Lower lobe of right lung (tissue), 2 donors: ENCODE results near the gene SRP68. TPM values are rescaled to one million over a fixed set of nuclear protein-coding genes. Genes with fewer than 3 reads are reported as not detected.
"Not testable (repeated sequence)": the region's sequence is repeated elsewhere in the genome, so short reads cannot be mapped to it uniquely, and the experiment has no call there.

ENCODE experiments used
- ATAC-seq, 2 donors: fragments of 200-7000 bp; cut with Tn5 transposase; one replicate each; pipeline ENCODE4 v1.9.1; 2020 to 2022; ENCODE audit warnings: mild to moderate bottlenecking in 2 of 2, moderate library complexity in 2 of 2
- DNase-seq: peaks from one replicate; pipeline ENCODE4 v3.0.0-alpha.2; 2020
- H3K27ac ChIP-seq: fragments of 200-600 bp; one replicate; pipeline ENCODE4 v1.8.0; 2022
- H3K27me3 ChIP-seq: fragments of 200-600 bp; one replicate; pipeline ENCODE4 v1.8.0; 2022; ENCODE audit warnings: low read depth
- H3K36me3 ChIP-seq: fragments of 200-600 bp; one replicate; pipeline ENCODE4 v1.8.0; 2022; ENCODE audit warnings: mild to moderate bottlenecking
- H3K4me1 ChIP-seq: fragments of 200-600 bp; one replicate; pipeline ENCODE4 v1.8.0; 2022
- H3K4me3 ChIP-seq: fragments of 200-600 bp; one replicate; pipeline ENCODE4 v1.8.0; 2022; ENCODE audit warnings: mild to moderate bottlenecking
- H3K9me3 ChIP-seq: fragments of 200-600 bp; one replicate; pipeline ENCODE4 v1.8.0; 2022
- CTCF ChIP-seq: fragments of 200-600 bp; IDR thresholded peaks from one replicate; pipeline ENCODE4 v1.8.0; 2022; ENCODE audit warnings: antibody characterized with exemption, mild to moderate bottlenecking
- intact Hi-C: fragments of 100-400 bp; cut with DNase I; formaldehyde crosslinking; loops from one replicate; pipeline ENCODE4 v1.11.0; 2022
- total RNA-seq: library from RNA; stranded (reverse); fragmentation: NEBNext Ultra II Directional; extraction: Animal tissue kit (Norgen Biotek cat#: 25700); gene quantifications from one replicate; pipeline ENCODE4 v1.2.1, GENCODE V29; 2021
- donor health status: DM: no; HTN: yes; CAD: no; lungs with severe emphysema.

The SRP68 gene
- total RNA-seq, 1 donor from 2014 or later: 65.0 TPM

- Histone ChIP-seq H3K4me1 (peaks cover 35% of the 10 kb centered on the region), H3K9me3 (no peaks in the 10 kb centered on the region), H3K36me3 (peaks cover 99% of the 10 kb centered on the region), H3K27ac (peak overlapping the region; percentile 75), H3K4me3 (no peak overlapping the region), H3K27me3 (no peaks in the 10 kb centered on the region)
- DNase-seq (no peak), ATAC-seq (no peak)
- no peak for TF ChIP-seq CTCF
- intact Hi-C loops: no loop called here
Observed at GRCh38 chr17:76049836-76050537, 22.3 kb downstream of the SRP68 start.

- intact Hi-C loops: no loop called here
- Histone ChIP-seq H3K9me3 (no peaks in the 10 kb centered on the region), H3K36me3 (peaks cover 99% of the 10 kb centered on the region), H3K4me3 (no peak overlapping the region), H3K27me3 (no peaks in the 10 kb centered on the region), H3K4me1 (peaks cover 29% of the 10 kb centered on the region), H3K27ac (peak overlapping the region; percentile 75)
- TF ChIP-seq CTCF: no peak
- ATAC-seq: no peak
- DNase-seq: no peak
Observed at GRCh38 chr17:76049239-76049638, 23.1 kb downstream of the SRP68 start.

GRCh38 chr17:76048711-76049110 is 23.6 kb downstream of the SRP68 start:
- DNase-seq (no peak), ATAC-seq (no peak)
- Histone ChIP-seq H3K4me3 (no peak overlapping the region), H3K36me3 (peaks cover 99% of the 10 kb centered on the region), H3K9me3 (no peaks in the 10 kb centered on the region), H3K27me3 (no peaks in the 10 kb centered on the region), H3K4me1 (peaks cover 29% of the 10 kb centered on the region), H3K27ac (no peak overlapping the region)
- TF ChIP-seq CTCF: no peak
- intact Hi-C loops: no loop called here

GRCh38 chr17:76048025-76048605 is 24.2 kb downstream of the SRP68 start:
- DNase-seq (no peak), ATAC-seq (no peak)
- Histone ChIP-seq H3K9me3 (no peaks in the 10 kb centered on the region), H3K4me1 (peaks cover 29% of the 10 kb centered on the region), H3K27me3 (no peaks in the 10 kb centered on the region), H3K36me3 (peaks cover 99% of the 10 kb centered on the region), H3K4me3 (no peak overlapping the region), H3K27ac (no peak overlapping the region)
- intact Hi-C loops: no loop called here
- no peak for TF ChIP-seq CTCF

GRCh38 chr17:76046064-76046463 is 26.3 kb downstream of the SRP68 start:
- H3K27ac ChIP-seq: no peak overlapping the region
- intact Hi-C loops: no loop called here
- H3K9me3 ChIP-seq: no peaks in the 10 kb centered on the region
- DNase-seq: no peak
- H3K4me3 ChIP-seq: no peak overlapping the region
- no peaks in the 10 kb centered on the region for H3K27me3 ChIP-seq
- H3K4me1 ChIP-seq: peaks cover 24% of the 10 kb centered on the region
- peaks cover 100% of the 10 kb centered on the region for H3K36me3 ChIP-seq
- no peak for TF ChIP-seq CTCF
- ATAC-seq: no peak

GRCh38 chr17:76044475-76045007 is 27.8 kb downstream of the SRP68 start:
- Histone ChIP-seq H3K36me3 (peaks cover 100% of the 10 kb centered on the region), H3K4me1 (peaks cover 12% of the 10 kb centered on the region)
- H3K27me3 ChIP-seq, DNase-seq, intact Hi-C loops, H3K9me3 ChIP-seq, ATAC-seq, H3K4me3 ChIP-seq, H3K27ac ChIP-seq: not testable (repeated sequence)

GRCh38 chr17:76042868-76043267 is 29.4 kb downstream of the SRP68 start:
- DNase-seq, H3K27ac ChIP-seq, intact Hi-C loops, H3K4me3 ChIP-seq, H3K27me3 ChIP-seq, H3K9me3 ChIP-seq, H3K4me1 ChIP-seq, ATAC-seq: not testable (repeated sequence)
- H3K36me3 ChIP-seq: peaks cover 100% of the 10 kb centered on the region
